Measurements from ENCODE around the gene AURKA. TPM values are rescaled to one million over a fixed set of nuclear protein-coding genes. Genes with fewer than 3 reads are reported as not detected.
"Not testable (repeated sequence)": the region's sequence is repeated elsewhere in the genome, so short reads cannot be mapped to it uniquely, and the experiment has no call there.

AURKA gene
- total RNA-seq, 4 donors from 2014 or later = 1.6 to 11.3 (median 4.6) TPM

GRCh38 chr20:56343861-56344381 lies 48.1 kb downstream of the AURKA start:
- no peak overlapping the region for H3K27ac ChIP-seq
- H3K27me3 ChIP-seq = peaks cover 12 to 30% (median 19%) of the 10 kb centered on the region in 3 donors
- no peaks in the 10 kb centered on the region for H3K9me3 ChIP-seq
- TF ChIP-seq POLR2A (IDR thresholded peaks at IDR 0.05) (no peak), CTCF (IDR thresholded peaks at IDR 0.05 in 4 of 5, conservative IDR thresholded peaks at IDR 0.05 in 1 of 5) (peak in 3 of 5 experiments; percentile 37 to 43 (median 39))
- in situ Hi-C loops (cut with MboI; ENCODE audit: low sequenced_read_pairs in 4 of 4) (no loop called here), intact Hi-C loops (cut with DNase I; ENCODE audit: low total_unique reads) (no loop called here)
- no peak for DNase-seq
- H3K4me3 ChIP-seq = peak overlapping the region in 1 of 4 donors; percentile 28
- H3K36me3 ChIP-seq = no peaks in the 10 kb centered on the region
- ATAC-seq = no peak
- H3K4me1 ChIP-seq = no peaks in the 10 kb centered on the region

- no peak for ATAC-seq
- in situ Hi-C loops (cut with MboI; ENCODE audit: low sequenced_read_pairs in 4 of 4) = no loop called here
- H3K36me3 ChIP-seq = no peaks in the 10 kb centered on the region
These were observed 49.2 kb downstream of the AURKA start for GRCh38 chr20:56342783-56343182.

GRCh38 chr20:56336709-56337108 lies 55.3 kb downstream of the AURKA start:
- H3K36me3 ChIP-seq; H3K27ac ChIP-seq; in situ Hi-C loops (cut with MboI; ENCODE audit: low sequenced_read_pairs in 4 of 4); DNase-seq; H3K4me3 ChIP-seq; H3K4me1 ChIP-seq; H3K27me3 ChIP-seq; ATAC-seq; H3K9me3 ChIP-seq; intact Hi-C loops (cut with DNase I; ENCODE audit: low total_unique reads): not testable (repeated sequence)

More at GRCh38 chr20:56342783-56343182, 49.2 kb downstream of the AURKA start:
- Histone ChIP-seq H3K4me1 (no peaks in the 10 kb centered on the region), H3K4me3 (no peak overlapping the region), H3K27me3 (peaks cover 12 to 25% (median 16%) of the 10 kb centered on the region in 3 donors), H3K9me3 (no peaks in the 10 kb centered on the region), H3K27ac (no peak overlapping the region)
- no peak for TF ChIP-seq CTCF (IDR thresholded peaks at IDR 0.05 in 4 of 5, conservative IDR thresholded peaks at IDR 0.05 in 1 of 5)
- TF ChIP-seq POLR2A (IDR thresholded peaks at IDR 0.05) = no peak
- DNase-seq = no peak
- intact Hi-C loops (cut with DNase I; ENCODE audit: low total_unique reads) = no loop called here

GRCh38 chr20:56328861-56329260 lies 63.2 kb downstream of the AURKA start:
- in situ Hi-C loops (cut with MboI; ENCODE audit: low sequenced_read_pairs in 4 of 4) = no loop called here

GRCh38 chr20:56324806-56325205 lies 67.2 kb downstream of the AURKA start:
- Histone ChIP-seq H3K9me3 (no peaks in the 10 kb centered on the region), H3K36me3 (no peaks in the 10 kb centered on the region), H3K4me1 (no peaks in the 10 kb centered on the region), H3K4me3 (no peak overlapping the region), H3K27me3 (no peaks in the 10 kb centered on the region), H3K27ac (no peak overlapping the region)
- no peak for ATAC-seq
- no peak for TF ChIP-seq POLR2A (IDR thresholded peaks at IDR 0.05)
- TF ChIP-seq CTCF (IDR thresholded peaks at IDR 0.05 in 4 of 5, conservative IDR thresholded peaks at IDR 0.05 in 1 of 5) = no peak
- intact Hi-C loops (cut with DNase I; ENCODE audit: low total_unique reads) = no loop called here
- in situ Hi-C loops (cut with MboI; ENCODE audit: low sequenced_read_pairs in 4 of 4) = no loop called here
- DNase-seq = no peak

More at GRCh38 chr20:56328861-56329260, 63.2 kb downstream of the AURKA start:
- no peaks in the 10 kb centered on the region for H3K4me1 ChIP-seq
- no peak for ATAC-seq
- no peak for DNase-seq
- intact Hi-C loops (cut with DNase I; ENCODE audit: low total_unique reads) = no loop called here
- H3K4me3 ChIP-seq = no peak overlapping the region
- H3K27me3 ChIP-seq = no peaks in the 10 kb centered on the region
- no peak for TF ChIP-seq POLR2A (IDR thresholded peaks at IDR 0.05)
- no peak for TF ChIP-seq CTCF (IDR thresholded peaks at IDR 0.05 in 4 of 5, conservative IDR thresholded peaks at IDR 0.05 in 1 of 5)
- H3K27ac ChIP-seq = no peak overlapping the region
- no peaks in the 10 kb centered on the region for H3K9me3 ChIP-seq
- no peaks in the 10 kb centered on the region for H3K36me3 ChIP-seq

Data from gastrocnemius medialis (tissue), 4 donors.